GM18505 (cell line): ENCODE results near the gene ADGB.

Source experiments
- ATAC-seq: cut with Tn5 transposase; IDR thresholded peaks from one replicate; pipeline ENCODE4 v1.9.1; 2021; ENCODE audit not compliant: unreplicated experiment
- POLR2A ChIP-seq: IDR thresholded peaks from 4 replicates; pipeline ENCODE4 v1.6.1; 2011; ENCODE audit warnings: borderline replicate concordance; ENCODE audit not compliant: insufficient read depth, insufficient read length; ENCODE audit errors: extremely low read depth

Gene ADGB

DNA sequence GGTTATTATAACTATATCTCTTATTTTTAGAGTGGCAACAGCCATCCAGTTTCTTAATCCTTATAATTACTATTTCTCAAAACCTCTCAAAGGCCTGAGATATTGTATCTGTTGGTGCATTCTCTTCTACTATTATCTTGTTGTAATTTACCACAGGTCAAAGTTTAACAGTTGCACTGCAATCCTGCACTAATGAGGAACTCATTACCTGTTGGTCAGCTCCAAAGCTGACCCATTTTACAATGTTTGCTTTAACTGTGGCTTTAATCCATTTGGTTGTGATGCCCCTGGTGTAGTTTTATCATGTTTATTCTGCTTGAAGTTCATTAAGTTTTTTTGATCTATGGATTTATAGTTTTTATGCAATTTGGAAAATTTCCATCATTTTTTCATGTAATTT, 6.3 kb upstream of the ADGB start:
- TF ChIP-seq POLR2A, result no peak
- ATAC-seq, result no peak

DNA sequence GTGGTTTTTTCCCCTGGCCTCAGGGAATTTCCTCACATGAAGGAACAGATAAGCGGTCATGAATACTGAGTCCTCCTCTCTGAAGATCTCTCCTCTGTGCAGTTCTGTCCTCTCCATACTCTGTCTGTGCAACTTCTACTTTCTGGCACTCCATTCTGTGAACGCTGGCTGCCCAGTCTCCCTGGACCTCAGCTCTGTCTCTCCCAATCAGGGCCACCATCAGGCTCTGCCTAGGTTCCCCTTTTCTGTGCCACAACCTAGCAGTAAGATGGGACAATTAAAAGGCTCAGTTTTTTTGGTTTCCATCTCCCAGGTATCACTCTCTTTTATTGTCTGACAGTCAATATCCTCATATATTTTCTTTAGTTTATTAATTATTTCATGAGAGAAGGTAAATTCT, 4.8 kb upstream of the ADGB start:
- ATAC-seq, result no peak
- TF ChIP-seq POLR2A, result no peak

DNA sequence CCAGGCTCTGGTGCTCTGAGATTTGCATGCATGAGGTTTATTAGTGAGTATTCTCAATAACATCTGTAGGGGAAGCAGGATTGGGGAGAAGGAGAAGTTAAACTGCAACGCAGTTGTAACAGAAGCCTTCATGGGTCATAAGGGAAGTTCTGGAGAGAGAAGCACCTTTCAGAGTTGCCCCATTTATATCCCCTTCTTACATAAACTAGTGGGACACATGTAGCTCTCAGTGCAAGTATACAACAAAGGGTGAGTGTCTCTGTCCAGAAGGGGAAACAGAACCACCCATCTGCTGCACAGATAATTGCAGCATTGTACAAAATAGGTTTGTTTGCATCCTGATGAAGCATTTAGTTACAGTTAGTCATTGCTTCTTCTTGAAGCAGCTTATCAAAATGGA, 4.3 kb upstream of the ADGB start:
- ATAC-seq, result no peak
- TF ChIP-seq POLR2A, result no peak

DNA sequence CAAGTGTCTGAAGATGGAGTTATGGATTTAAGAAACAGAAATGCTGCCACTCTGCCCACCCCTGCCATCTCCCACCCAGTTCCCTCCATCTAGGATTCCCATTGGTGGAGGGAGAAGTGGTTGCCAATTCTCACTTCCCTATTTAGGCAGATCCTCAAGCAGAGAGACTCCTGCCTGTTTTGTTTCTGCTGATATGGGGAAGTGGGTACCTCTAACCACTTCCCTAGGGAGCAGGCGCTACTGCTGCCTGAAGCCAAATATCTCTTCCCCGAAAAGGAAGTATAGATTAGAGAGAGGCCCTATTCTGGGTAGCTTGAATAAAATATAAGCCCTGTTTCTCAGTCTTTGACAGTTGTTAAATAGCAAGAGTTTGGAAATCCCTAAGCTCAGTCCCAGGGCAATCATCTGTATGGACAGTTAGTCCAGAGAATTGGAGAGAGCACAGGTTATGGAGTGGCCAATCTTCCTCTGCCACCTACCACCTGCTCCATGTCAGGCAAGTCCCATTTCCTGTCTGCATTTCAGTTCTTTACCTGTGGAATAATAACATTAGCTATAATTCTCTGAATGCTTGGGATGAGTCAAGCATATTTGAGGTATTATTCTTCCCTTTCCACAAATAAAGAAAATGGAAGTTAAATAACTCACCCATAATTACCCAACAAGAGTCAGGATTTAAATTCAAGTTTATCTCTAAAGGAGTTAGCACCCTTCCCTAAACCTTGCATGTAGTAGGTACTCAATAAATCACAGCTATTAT, 2.6 kb upstream of the ADGB start:
- no peak for TF ChIP-seq POLR2A

DNA sequence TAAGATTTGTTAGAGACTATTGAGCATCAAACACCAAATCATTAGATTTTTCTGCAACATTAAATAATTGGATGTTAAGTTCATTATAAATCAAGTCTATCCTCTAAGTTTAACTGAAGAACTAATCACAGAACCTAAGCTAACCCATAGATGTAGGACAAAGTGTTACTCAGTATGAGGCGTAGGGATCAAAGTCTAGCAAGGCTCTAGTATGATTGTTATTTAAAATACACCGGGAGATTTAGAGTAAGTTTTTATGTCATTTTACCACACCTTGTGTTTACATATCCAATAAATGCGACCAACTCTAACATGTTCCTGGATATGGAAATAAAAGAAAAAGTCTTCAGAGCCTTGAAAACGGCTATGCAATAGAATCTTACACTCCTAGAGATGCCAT, 2.6 kb downstream of the ADGB start:
- no peak for ATAC-seq
- TF ChIP-seq POLR2A, result no peak

More for the DNA sequence above, 2.6 kb upstream of the ADGB start:
- ATAC-seq, result peak; percentile 49

DNA sequence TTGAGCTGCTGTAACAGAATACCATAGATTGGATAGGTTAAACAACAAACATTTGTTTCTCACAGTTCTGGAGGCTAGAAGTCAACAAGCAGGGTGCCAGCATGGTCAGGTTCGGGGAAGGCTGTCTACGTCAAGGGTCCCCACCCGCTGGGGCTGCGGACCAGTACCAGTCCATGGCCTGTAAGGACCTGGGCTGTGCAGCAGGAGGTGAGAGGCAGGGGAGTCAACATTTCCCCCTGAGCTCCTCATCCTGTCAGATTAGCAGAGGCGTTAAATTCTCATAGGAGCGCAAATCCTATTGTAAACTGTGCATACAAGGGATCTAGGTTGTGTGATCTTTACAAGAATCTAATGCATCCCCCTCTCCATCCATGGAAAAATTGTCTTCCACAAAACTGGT, 3.8 kb downstream of the ADGB start:
- TF ChIP-seq POLR2A, result no peak
- ATAC-seq, result no peak

DNA sequence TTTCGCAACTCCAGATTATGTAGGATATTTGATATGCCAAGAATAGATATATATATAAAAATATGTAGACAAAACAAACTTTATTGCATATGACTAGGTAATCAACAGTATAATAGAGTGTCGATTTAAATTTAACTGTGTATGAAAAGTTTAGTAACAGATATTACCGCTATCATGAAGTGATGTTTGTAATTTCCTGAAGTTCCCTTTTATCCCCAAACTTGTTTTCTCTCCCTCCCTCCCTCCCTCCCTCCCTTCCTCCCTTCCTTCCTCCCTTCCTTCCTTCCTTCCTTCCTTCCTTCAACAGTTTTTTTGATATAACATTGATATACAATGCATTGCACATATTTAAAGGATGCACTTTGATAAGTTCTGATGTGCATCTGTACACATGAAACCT, 15.2 kb downstream of the ADGB start:
- no peak for TF ChIP-seq POLR2A
- ATAC-seq, result no peak

DNA sequence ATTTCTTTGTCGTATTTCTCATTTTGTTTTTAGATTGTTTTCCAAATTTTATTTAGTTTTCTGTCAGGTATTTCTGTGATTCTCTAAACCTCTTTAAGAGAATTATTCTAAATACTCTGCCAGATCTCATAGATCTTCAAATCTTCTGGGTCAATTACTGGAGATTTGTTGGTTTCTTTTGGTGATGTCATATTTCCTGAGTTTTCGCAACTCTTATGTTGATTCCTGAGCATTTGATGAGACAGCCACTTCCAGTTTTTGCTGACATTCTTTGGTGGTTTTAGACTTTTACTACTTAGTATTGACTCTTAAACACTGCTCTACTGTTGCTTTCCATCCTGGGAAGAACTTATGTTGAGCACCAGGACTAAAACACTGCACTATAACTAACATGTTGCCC, 21.9 kb downstream of the ADGB start:
- no peak for TF ChIP-seq POLR2A
- no peak for ATAC-seq

DNA sequence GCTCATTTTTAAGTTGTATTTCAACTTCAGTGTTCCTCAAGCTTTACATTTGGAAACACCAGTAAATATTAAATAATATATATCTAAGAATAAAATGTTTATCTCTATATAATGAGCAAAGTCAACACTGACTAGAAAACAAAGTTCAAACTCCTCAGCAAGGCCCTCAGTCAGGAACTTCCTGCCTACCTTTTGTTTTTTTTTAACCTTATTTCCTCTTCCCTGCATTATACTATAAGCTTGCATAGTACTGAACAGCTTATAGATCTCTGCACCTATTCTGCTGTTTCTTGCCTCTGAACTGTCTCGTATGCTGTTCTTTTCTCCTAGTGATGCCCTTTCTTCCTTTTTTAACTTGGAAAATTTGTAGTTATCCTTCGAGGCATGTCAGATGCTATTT, 29.6 kb downstream of the ADGB start:
- TF ChIP-seq POLR2A, result no peak
- no peak for ATAC-seq

DNA sequence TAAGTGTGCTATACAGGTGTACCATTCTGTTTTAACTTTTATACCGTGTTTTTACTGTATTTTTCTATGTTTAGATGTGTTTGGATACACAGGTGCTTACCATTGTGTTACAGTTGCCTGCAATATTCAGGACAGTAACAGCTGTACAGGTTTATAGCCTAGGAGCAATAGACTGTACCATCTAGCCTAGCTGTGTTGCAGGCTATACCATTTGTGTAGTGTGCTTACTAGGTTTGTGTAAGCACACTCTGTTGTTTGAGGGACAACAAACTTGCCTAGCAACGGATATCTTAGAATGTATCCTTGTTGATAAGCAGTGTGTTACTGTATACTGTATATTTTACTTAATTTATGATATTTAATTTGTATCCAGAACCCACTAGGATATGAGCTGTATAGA, 35.2 kb downstream of the ADGB start:
- no peak for TF ChIP-seq POLR2A
- ATAC-seq, result no peak

DNA sequence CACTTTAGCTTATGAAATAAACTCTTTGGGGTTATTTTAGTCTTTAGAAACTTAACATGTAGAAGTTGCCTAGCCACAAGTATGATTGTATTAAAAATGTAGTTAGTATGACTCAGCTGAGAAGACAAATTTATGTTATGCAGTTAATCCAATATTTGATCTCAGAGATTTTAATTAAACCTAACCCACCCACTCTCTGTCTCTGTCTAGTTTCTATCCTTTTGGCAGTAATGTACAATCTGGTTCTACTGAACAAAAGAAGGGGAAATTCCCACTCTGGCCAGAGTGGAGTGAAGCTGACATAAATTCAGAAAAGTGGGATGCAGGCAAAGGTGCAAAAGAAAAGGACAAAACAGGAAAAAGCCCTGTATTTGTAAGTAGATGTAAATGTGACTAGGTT, 36.4 kb downstream of the ADGB start:
- TF ChIP-seq POLR2A, result no peak
- ATAC-seq, result no peak

DNA sequence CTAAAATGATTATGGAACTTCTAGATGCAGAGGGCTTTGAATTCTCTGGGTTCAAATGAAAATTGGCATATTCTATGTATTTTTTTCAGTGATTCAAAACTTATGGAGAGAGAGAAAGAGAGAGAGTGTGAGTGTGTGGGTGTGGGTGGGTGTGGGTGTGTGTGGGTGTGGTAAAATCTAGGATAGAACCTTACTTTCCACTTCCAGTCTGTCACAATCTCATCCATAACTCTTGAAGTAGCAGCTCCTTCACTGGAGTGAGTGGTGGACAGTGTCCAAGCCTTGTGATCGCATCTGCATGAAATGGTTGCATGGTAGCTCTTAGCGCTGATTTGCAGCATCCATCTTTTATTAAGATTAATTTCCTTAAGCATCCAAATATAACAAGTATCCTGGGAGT, 37.7 kb downstream of the ADGB start:
- ATAC-seq, result no peak
- TF ChIP-seq POLR2A, result no peak

DNA sequence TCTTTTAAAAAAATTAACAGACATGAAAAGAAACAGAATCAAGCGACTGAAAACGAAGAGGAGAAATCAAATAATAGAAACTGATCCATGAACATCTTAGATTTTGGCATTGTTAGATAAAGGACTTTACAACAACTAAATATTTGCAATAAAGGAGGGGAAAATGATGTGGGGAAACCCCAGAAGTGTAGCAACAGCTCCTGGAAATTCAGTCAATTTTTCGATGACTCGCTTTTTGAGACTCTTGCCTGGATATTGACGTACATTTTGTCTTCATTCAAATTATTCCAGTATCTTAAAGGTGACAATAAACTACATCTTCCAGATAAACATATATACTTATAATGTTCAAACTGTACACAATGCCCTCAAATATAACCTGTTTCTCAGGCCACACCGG, 44.1 kb downstream of the ADGB start:
- TF ChIP-seq POLR2A, result no peak
- ATAC-seq, result no peak

DNA sequence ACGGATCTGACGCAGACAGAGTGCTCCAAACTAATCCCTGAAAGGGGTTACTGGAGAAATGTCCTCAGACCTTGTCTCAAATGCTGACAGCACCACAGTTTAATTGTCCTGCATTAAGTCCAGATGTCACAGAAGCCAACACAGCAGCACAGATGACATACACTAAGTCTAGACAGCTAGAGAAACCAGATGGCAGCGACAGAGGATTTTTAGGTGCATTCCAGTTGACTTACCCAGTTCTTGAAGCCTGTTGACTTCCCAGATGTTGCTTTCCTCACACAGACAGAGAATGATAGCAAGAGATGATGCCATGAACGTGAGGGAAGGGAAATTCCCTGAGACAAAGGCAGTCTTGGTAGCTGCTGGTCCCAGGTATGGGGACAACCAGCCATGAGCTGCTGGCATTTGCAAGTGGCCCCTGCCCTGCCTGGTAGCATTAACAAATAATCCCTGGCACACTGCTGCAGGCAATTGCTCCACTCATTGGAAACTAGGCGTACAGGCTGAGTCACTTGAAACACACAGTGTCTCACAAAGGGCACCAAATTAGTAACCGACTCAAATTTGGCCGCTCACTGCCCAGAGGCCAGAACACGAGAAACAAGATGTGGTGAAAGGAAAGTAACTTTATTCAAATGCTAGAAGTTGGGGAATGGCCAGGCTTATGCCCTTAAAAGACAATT, 52.2 kb downstream of the ADGB start:
- no peak for TF ChIP-seq POLR2A
- ATAC-seq, result no peak
